GM18951 (cell line): Measurements from ENCODE around the gene NEDD9.

Experiments used
- POLR2A ChIP-seq: IDR thresholded peaks from 4 replicates; pipeline ENCODE4 v1.6.1; 2011; ENCODE audit warnings: mild to moderate bottlenecking; ENCODE audit not compliant: insufficient read length, insufficient read depth; ENCODE audit errors: extremely low read depth
- in situ Hi-C: fragments of 300-500 bp; cut with MboI; formaldehyde crosslinking; loops from one replicate; pipeline ENCODE4 v1.12.0; 2022; ENCODE audit warnings: low sequenced_read_pairs, mixed read lengths, inconsistent platforms; ENCODE audit not compliant: unreplicated experiment

NEDD9 gene

GRCh38 chr6:11214084-11214833, 18.2 kb downstream of the NEDD9 start:
- TF ChIP-seq POLR2A: no peak
- in situ Hi-C loops: no loop called here

GRCh38 chr6:11213422-11214021, 18.9 kb downstream of the NEDD9 start:
- in situ Hi-C loops: no loop called here
- TF ChIP-seq POLR2A: no peak

- in situ Hi-C loops: no loop called here
- no peak for TF ChIP-seq POLR2A
Observed at GRCh38 chr6:11212664-11213063, 19.8 kb downstream of the NEDD9 start.

- in situ Hi-C loops: no loop called here
- TF ChIP-seq POLR2A: no peak
Observed at GRCh38 chr6:11211254-11211653, 21.2 kb downstream of the NEDD9 start.

GRCh38 chr6:11210386-11211138, 21.9 kb downstream of the NEDD9 start:
- TF ChIP-seq POLR2A: no peak
- in situ Hi-C loops: no loop called here

GRCh38 chr6:11209906-11210305, 22.6 kb downstream of the NEDD9 start:
- in situ Hi-C loops: no loop called here
- no peak for TF ChIP-seq POLR2A

GRCh38 chr6:11209369-11209768, 23.1 kb downstream of the NEDD9 start:
- in situ Hi-C loops: no loop called here
- no peak for TF ChIP-seq POLR2A

- no peak for TF ChIP-seq POLR2A
- in situ Hi-C loops: no loop called here
Observed at GRCh38 chr6:11208854-11209253, 23.6 kb downstream of the NEDD9 start.

- no peak for TF ChIP-seq POLR2A
- in situ Hi-C loops: no loop called here
Observed at GRCh38 chr6:11208267-11208666, 24.2 kb downstream of the NEDD9 start.

- no peak for TF ChIP-seq POLR2A
- in situ Hi-C loops: no loop called here
Observed at GRCh38 chr6:11207199-11207968, 25.1 kb downstream of the NEDD9 start.

- in situ Hi-C loops: no loop called here
Observed at GRCh38 chr6:11206576-11206975, 25.9 kb downstream of the NEDD9 start.

GRCh38 chr6:11204794-11205366, 27.6 kb downstream of the NEDD9 start:
- no peak for TF ChIP-seq POLR2A
- in situ Hi-C loops: no loop called here

More at GRCh38 chr6:11206576-11206975, 25.9 kb downstream of the NEDD9 start:
- TF ChIP-seq POLR2A: no peak

GRCh38 chr6:11204005-11204399, 28.5 kb downstream of the NEDD9 start:
- in situ Hi-C loops: no loop called here
- TF ChIP-seq POLR2A: no peak
